RWPE2 (cell line): Measurements from ENCODE around the gene PPP2R2B.

Experiments
- ATAC-seq: fragments of 200-7000 bp; cut with Tn5 transposase; 3 replicates; pipeline ENCODE4 v1.9.1; 2021; ENCODE audit warnings: low read depth
- DNase-seq: peaks from one replicate; pipeline ENCODE4 v3.0.0-alpha.2; 2020; ENCODE audit warnings: low spot score
- H3K27ac ChIP-seq: fragments of 450-650 bp; 2 replicates; pipeline ENCODE4 v1.5.1; 2017; ENCODE audit warnings: mild to moderate bottlenecking; ENCODE audit not compliant: poor library complexity, severe bottlenecking
- H3K27me3 ChIP-seq: fragments of 250-450 bp; sonication (Bioruptor Pico); 2 replicates; pipeline ENCODE4 v1.5.1; 2021; ENCODE audit warnings: mild to moderate bottlenecking, moderate library complexity; ENCODE audit not compliant: insufficient read depth, poor library complexity, severe bottlenecking
- H3K36me3 ChIP-seq: fragments of 250-450 bp; sonication (Bioruptor Pico); 2 replicates; pipeline ENCODE4 v1.5.1; 2020; ENCODE audit warnings: low read depth, mild to moderate bottlenecking, moderate library complexity
- H3K4me1 ChIP-seq: fragments of 250-450 bp; sonication (Bioruptor Pico); 2 replicates; pipeline ENCODE4 v1.5.1; 2021; ENCODE audit warnings: mild to moderate bottlenecking, moderate library complexity; ENCODE audit not compliant: insufficient read depth, poor library complexity, severe bottlenecking
- H3K4me3 ChIP-seq: fragments of 250-450 bp; sonication (Bioruptor Pico); 2 replicates; pipeline ENCODE4 v1.5.1; 2021; ENCODE audit warnings: mild to moderate bottlenecking, moderate library complexity; ENCODE audit not compliant: severe bottlenecking
- H3K9me3 ChIP-seq: fragments of 250-450 bp; sonication (Bioruptor Pico); 2 replicates; pipeline ENCODE4 v1.5.1; 2021; ENCODE audit warnings: mild to moderate bottlenecking, moderate library complexity; ENCODE audit not compliant: severe bottlenecking
- CTCF ChIP-seq: fragments of 450-650 bp; IDR thresholded peaks from one replicate; pipeline ENCODE4 v1.5.1; 2017; ENCODE audit warnings: mild to moderate bottlenecking, moderate library complexity; ENCODE audit not compliant: poor library complexity, severe bottlenecking

Gene PPP2R2B

GRCh38 chr5:146606893-146607292 is 271.7 kb downstream of the PPP2R2B start:
- Histone ChIP-seq H3K4me3 (no peak overlapping the region), H3K4me1 (no peaks in the 10 kb centered on the region), H3K36me3 (no peaks in the 10 kb centered on the region), H3K27ac (no peak overlapping the region), H3K9me3 (no peaks in the 10 kb centered on the region), H3K27me3 (no peaks in the 10 kb centered on the region)
- DNase-seq = no peak
- ATAC-seq = no peak
- TF ChIP-seq CTCF = no peak

GRCh38 chr5:146600376-146600775 is 278.2 kb downstream of the PPP2R2B start:
- Histone ChIP-seq H3K4me3 (no peak overlapping the region), H3K27ac (no peak overlapping the region), H3K27me3 (no peaks in the 10 kb centered on the region), H3K9me3 (no peaks in the 10 kb centered on the region), H3K4me1 (no peaks in the 10 kb centered on the region), H3K36me3 (no peaks in the 10 kb centered on the region)
- TF ChIP-seq CTCF = no peak
- no peak for ATAC-seq
- DNase-seq = no peak

- H3K27me3 ChIP-seq = no peaks in the 10 kb centered on the region
- no peaks in the 10 kb centered on the region for H3K4me1 ChIP-seq
- DNase-seq (no peak), ATAC-seq (no peak)
- H3K4me3 ChIP-seq = no peak overlapping the region
- no peaks in the 10 kb centered on the region for H3K36me3 ChIP-seq
- TF ChIP-seq CTCF = no peak
- no peak overlapping the region for H3K27ac ChIP-seq
- H3K9me3 ChIP-seq = no peaks in the 10 kb centered on the region
Measured at GRCh38 chr5:146599261-146599660, 279.3 kb downstream of the PPP2R2B start.

DNA sequence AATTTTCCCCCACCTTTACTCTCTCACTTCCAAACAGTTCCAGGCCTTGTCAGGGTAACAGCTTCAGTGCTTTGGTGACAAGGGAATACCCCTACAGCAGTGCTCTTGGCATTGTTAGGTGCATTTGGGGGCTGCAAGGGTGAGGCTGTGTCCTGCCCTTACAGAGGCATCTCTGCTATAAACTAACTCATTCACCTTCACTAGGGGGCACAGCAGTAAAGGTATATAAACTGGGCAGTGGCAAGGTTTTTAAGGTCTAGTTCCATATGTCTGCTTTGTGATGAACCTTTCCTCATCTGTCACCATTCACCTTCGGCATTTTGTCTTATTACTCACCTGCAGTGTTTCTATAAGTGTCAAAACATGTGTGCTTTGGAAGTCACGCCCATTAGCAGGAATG is 283.5 kb downstream of the PPP2R2B start:
- no peaks in the 10 kb centered on the region for H3K9me3 ChIP-seq
- H3K4me3 ChIP-seq = no peak overlapping the region
- no peaks in the 10 kb centered on the region for H3K36me3 ChIP-seq
- no peak for TF ChIP-seq CTCF
- no peak overlapping the region for H3K27ac ChIP-seq
- no peak for DNase-seq
- no peak for ATAC-seq
- no peaks in the 10 kb centered on the region for H3K4me1 ChIP-seq
- H3K27me3 ChIP-seq = no peaks in the 10 kb centered on the region

DNA sequence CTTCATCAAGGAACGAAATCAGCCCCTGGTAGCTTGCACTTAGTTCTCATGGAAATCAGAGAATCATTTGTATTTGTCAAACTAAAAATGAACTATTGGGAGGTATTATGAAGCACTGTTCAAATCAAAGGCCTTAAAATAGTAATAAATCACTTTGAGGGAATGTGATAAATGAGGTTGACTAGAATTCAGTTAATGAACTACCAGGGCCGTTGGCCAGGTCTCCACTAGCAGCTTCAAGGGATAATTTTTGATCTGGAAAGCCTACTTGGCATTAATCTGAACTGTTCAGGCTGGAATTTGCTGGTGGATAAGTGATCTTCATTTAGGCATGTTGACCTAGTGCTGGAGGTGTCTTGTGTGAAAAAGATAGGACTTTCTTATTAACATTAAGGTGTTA is 286.2 kb downstream of the PPP2R2B start:
- ATAC-seq (no peak), DNase-seq (no peak)
- H3K27me3 ChIP-seq = no peaks in the 10 kb centered on the region
- no peaks in the 10 kb centered on the region for H3K36me3 ChIP-seq
- H3K4me3 ChIP-seq = no peak overlapping the region
- no peak overlapping the region for H3K27ac ChIP-seq
- H3K4me1 ChIP-seq = no peaks in the 10 kb centered on the region
- no peak for TF ChIP-seq CTCF
- H3K9me3 ChIP-seq = no peaks in the 10 kb centered on the region
